ENCODE results near the gene CNOT1.
"Not testable (repeated sequence)": the region's sequence is repeated elsewhere in the genome, so short reads cannot be mapped to it uniquely, and the experiment has no call there.

CNOT1 gene

DNA sequence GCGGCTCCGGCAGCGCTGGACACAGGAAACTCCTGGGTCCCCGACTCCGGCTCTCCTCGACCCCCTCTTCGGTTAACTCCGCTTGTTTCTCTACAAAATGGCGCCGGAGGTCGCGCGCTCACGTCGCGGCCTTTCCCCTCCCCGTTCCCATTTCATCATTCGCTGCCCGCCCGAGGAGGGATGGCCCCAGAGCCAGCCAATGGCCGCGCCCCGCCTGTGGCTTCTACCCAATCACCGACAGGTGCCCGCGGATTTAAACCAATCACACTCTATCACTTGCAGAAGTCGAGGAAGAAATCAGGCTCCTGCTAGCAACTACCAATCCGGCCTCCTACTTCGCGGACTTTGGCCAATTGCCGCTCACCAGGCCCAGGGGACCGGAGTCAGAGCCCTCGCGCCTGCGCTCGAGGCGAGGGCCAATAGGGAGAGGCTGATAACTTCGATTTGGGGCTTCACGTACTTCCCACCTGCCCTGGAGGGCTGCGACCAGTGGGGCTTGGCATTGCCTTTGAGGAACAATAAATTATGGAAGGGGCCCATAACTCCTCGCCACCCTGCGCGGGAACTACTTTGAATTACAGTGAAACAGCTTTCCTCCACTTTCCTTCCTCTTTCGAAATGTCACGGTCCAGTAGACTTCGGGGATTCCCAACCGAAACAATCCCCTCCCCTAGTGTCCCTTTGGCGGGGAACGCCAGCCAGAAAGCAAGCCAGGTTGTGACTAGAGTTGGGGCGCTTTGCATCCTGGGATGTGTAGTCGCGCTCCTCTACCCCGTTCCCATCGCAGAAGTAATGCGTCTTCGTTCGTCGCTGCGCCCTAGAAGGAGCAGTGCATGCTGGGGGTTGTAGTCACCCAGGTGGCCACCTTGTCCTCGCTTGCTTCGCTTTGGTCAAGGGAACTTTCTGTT, at the start of gene CNOT1:
Gene CNOT1 (minus strand): TSS at position 94 of the 908 bp plus-strand sequence. CDS start 30,489 bp downstream, outside the sequence.
- peak; percentile 99 for DNase-seq (ENCODE audit: low spot score)

DNA sequence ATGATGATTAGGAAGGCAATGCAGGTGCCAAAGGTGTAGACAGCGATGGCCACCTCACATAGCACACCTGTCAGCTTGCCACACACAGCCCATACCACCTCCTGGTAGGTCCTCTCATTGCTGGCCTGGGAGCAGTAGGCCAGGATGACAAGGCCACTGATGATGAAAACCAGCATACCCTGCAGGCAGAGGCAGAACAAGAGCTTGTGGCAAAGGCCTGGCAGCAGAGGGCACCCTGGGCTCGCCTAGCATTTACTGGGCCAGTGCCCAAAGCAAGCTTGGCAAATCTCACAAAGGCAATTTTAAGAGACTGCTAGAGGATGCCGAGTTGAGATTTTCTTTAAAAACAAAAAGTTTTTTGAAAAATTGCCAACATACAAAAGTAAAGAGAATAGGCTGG, 49.1 kb upstream of the CNOT1 start:
- DNase-seq (ENCODE audit: low spot score) = no peak

DNA sequence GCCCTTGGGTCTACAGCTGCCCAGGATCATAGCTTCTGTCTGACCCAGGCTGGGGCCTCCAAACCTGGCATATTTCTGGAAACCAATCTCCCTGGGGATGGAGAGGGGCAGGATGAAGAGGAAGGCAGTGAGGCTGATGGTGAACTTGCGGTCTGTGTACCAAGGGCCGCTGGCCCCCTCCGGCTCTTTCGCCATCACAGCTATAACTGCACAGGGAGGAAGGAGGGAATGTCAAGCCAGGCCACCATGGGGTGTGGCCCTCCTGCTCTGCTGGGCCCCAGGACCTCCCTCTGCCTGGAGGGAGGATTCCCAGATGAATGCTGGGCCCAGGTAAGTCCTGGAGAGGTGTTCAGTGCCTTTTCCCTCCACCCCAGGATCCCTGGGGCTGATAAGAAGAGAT, 48.6 kb upstream of the CNOT1 start:
- DNase-seq (ENCODE audit: low spot score) = no peak

DNA sequence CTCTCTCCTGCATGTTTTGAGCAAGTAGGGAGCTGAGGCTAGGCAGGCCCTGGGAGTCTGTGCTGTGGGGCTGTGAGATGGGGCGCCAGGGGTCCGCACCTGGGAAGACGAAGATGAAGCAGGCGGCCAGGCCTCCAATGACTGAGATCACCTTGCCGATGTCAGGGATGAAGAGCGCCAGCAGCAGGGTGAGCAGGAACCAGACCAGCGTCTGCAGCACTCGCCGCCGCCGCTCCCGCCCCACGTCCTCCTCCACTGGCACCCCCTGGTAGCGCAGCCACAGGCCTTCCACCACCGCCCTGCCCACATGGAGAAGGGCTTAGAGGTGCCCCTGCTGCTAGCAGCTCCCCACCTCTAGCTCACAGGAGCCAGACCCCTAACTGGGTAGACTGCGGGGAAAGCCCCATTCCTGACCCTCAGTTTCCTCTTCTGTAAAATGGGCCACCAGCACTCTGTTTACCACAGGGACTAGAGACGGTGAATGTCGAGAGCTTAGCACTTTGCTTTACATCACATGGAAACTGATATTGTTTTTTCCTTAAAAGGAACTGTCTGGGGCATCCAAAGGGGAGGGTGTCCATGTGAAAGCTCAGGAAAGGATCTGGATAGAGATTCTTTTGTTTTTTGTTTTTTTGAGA, 41.4 kb upstream of the CNOT1 start:
- no peak for DNase-seq (ENCODE audit: low spot score)

DNA sequence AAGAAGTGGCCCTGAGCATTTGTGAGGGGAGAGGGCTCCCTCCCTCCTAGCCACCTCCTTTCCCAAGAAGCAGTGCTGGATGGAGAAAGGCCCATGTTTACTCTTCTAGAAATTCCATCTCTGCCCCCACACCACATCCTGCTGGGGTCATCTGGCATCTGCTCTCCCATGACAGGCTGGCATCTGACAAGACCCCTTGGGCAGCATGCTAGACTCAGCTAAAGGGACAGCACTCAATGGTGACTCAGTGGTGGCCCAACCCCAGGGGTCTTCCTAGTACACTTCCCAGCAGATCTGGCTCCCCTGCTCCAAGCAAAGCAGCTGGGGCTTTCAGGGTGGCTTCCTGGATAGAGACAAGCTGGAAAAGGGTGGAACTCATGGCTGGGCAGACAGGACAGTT, 40.6 kb upstream of the CNOT1 start:
- no peak for DNase-seq (ENCODE audit: low spot score)

DNA sequence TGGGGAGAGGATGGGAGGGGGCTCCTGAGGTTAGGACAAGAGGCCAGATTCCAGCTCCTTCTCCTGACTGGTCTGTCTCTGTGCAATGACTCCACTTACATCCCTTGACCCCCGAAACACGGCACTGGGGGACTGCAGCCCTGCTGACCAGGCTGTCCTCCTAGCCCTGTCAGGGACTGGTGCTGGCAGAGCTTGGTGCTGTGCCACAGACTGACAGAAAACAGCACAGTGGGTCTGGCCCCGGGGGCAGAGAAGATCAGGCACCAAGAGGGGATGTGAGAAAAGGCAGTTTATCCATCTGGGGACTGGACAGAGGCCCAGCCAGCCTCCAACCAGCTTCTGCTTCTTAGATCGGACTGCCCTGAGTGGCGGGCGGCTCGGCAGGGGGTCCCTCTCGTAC, 35.6 kb upstream of the CNOT1 start:
- no peak for DNase-seq (ENCODE audit: low spot score)

DNA sequence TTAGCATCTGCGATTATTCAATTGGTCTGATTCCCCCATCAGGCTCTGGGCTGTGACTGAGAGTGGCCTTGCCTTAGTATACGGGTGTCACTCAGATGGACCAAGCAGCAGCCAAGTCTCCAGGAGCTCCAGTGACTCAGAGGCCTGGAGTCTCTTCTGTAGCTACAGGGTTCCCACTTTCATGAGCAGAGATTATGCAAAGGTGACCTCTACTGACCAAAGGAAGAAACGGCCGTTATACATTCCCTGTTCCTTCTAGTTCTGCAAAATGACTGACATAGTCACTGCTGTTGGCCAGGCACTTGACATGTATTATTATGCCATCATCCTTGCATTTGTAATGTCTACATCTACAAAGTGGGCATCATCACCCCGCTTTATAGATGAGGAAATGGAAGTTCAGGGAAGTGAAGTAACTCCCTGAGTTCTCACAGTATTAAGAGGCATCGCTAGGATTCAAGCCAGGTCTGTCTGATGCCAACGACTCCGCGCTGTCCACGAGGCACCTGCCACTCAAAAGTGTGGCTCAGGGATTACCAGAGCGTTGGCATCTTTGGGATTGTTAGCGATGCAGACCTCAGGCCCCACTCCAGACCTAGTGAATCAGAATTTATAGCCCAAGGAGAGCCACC, 31.7 kb upstream of the CNOT1 start:
- DNase-seq (ENCODE audit: low spot score) = peak; percentile 77

DNA sequence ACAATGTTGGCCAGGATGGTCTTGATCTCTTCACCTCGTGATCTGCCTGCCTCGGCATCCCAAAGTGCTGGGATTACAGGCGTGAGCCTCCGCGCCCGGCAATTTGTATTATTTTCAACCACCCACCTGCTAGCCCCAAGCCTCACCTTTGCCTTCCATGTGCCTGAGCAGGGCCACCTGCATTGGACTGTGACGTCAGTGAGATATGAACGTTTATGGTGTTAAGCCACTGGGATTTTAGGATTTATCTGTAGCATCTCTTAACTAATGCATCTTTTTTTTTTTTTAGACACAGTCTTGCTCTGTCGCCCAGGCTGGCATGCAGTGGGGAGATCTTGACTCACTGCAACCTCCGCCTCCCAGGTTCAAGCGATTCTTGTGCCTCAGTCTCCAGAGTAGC, 30.3 kb upstream of the CNOT1 start:
- DNase-seq (ENCODE audit: low spot score) = not testable (repeated sequence)

DNA sequence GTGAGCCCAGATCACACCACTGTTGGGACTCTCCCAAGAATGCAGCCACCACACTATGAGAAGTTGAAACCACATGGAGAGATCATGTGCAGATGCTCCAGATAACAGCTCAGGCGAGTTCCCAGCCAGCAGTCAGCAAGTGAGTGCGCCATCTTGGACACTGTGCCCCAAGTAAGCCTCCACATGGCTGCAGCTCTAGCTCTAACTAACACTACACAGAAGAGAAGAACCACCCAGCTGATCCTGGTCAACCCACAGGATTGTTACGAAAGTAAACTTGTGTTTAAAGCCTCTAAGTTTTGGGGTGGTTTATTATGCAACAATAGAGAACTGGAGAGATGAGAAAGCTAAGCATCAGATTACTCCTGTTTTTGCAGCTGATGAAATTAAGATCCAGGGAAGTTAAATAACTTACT, 29.2 kb upstream of the CNOT1 start:
- DNase-seq (ENCODE audit: low spot score) = no peak

DNA sequence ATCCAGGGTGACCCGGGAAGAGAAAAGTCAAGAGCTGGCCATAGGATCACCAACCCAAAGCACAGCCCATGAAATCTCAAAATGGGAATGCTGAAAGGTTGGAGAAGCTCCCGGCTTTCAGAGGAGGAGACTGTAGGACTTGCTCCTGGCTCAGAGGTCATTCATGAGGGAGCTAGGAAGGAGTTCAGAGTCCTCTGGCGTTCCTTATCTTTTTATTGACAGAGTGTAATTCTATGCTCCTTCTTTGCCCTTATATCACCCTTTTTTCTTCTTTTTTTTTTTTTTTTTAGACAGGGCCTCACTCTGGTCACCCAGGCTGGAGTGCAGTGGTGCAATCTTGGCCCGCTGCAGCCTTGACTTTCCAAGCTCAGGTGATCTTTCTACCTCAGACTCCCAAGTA, 27.3 kb upstream of the CNOT1 start:
- DNase-seq (ENCODE audit: low spot score) = no peak

DNA sequence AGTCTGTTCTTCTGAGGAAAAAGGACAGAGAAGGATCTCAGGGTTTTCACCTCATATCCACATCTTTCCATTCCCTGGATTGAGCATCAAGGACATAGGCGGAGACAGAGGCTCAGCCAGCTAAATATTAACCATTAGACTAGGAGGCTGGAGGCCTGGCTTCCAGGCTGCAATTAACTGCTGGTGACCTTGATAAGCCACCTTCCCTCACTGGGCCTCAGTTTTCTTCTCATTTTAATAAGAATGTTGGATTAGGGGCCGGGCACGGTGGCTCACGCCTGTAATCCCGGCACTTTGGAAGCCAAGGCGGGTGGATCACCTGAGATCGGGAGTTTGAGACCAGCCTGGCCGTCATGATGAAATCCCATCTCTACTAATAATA, 25.6 kb upstream of the CNOT1 start:
- no peak for DNase-seq (ENCODE audit: low spot score)

DNA sequence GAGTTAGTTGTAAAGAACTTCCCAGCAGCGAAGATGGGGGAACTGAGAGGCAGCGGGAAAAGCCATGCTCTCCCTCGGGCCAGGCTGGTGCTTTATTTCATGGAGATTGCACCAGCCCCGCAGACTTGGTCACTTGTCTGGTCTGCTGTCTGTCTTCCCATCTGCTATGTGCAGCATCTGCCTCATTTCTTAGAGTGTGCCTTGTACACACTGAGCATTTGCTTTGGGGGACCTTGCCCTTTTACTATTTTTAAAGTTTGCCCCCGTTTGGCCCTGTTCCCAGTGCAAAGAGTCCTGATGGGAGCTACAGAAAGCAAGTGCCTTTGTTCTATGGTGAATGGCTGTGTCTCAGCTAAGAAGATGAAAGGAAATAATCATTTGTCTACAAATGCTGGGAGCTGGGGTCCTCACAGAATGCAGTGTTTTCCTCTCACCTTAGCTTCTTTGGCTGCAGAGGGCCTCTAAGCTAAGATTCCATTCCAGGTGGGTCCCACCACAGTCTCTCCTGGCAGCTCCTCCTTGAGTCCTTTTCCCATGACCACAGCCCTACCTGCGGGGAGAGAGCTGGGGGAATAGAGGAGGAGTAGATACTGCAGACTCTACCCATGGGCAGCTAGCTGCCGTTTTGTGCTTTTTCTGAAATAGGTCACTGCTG, 25.1 kb upstream of the CNOT1 start:
- DNase-seq (ENCODE audit: low spot score) = no peak

DNA sequence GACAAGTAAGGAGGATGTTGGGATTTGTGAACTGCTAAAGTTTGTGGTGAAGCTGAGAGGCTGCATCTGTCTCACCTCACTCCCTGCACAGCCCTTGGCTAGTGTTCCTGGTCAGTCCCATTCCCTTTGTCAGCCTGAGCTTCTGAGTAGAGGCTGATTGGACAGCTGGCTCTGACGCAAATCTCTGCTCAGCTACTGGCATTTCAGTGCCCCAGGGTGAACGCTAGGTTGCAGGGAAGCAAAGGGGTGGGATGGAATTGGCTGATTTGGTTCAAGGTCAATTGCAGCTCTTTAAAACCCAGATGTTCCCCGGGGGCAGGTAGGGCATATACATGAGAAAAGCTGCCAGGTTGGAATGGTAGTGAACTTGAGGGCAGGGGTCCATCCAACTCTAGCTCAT, 23.1 kb upstream of the CNOT1 start:
- DNase-seq (ENCODE audit: low spot score) = no peak

DNA sequence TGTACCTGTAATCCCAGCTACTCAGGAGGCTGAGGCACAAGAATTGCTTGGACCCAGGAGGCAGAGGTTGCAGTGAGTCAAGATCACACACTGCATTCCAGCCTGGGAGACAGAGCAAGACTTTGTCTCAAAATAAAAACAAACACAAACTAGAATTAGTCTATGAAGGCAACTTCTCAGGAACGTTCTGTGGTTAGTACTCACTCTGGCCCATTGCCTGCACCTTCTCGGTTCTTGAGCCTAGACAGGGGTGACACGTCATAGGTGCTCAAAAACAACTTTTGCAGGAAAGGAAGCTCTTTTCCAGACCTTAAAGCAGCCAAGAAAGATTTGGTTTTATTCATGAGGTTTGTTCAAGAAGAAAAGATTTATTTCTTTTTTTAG, 22.3 kb upstream of the CNOT1 start:
- no peak for DNase-seq (ENCODE audit: low spot score)

DNA sequence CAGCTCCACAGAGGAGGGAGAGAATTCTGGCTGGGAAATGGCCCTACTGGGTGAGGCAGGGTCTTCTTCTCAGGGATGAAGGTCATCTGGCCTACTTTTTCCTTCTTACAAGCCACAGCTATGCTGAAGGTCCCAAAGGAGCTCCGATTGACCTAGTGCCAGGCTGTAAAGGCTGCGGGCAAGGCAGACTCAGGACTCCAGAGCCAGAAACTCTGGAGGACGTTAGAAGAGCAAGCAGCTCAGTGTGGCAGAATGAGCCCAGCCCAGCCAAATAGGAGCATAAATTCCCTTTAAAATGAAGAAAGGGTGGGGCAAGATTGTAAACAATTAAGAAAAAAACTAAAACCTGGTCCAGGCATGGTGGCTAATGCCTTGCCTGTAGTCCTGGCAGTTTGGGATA, 20.1 kb upstream of the CNOT1 start:
- no peak for DNase-seq (ENCODE audit: low spot score)

DNA sequence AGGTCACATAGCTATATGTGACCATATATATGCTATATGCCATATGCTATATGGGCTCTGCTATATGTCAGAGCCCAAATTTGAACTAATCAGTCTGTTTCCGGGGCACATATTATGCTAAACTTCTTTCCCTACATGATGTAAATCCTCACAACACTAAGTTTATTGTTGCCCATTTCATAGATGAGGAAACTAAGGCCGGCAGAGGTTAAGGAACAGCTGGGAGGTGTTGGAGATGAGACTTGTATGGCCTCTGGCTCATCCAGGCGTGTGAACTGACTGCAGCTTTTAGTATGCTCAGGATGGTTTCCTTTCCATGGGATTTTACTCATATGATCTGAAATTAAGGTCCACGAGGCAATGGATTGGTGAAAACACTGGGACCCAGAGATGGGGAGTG, 17.5 kb upstream of the CNOT1 start:
- DNase-seq (ENCODE audit: low spot score) = no peak

DNA sequence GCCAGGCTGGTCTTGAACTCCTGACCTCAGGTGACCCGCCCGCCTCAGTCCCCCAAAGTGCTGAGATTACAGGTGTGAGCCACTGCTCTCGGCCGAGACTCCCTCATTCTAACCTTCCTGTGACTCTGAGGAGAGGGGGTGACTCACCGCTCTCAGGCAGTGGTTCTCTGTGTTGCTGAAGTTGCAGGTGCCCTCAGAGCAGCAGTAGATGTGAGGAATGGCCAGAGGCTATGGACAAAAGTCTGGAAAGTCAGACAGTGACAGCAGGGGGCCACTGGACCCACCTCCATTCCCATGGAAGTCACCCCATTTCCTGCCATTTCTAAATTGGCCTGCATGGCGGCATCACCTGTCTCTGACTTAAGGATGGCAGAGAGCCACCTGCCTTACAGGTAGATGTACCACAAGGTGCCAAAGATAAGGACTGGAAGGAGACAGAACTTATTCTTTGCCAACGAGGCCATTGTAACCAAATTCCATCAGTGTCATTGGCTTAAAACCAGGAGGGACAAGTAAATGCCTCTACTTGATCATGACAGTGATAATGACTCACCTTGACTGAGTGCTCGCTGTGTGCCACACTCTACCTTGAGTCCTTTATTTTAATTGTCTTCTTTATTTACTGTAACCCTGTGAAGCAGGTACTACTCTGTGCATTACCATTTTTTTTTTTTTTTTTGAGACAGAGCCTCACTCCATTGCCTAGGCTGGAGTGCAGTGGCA, 15.3 kb upstream of the CNOT1 start:
- DNase-seq (ENCODE audit: low spot score) = no peak

DNA sequence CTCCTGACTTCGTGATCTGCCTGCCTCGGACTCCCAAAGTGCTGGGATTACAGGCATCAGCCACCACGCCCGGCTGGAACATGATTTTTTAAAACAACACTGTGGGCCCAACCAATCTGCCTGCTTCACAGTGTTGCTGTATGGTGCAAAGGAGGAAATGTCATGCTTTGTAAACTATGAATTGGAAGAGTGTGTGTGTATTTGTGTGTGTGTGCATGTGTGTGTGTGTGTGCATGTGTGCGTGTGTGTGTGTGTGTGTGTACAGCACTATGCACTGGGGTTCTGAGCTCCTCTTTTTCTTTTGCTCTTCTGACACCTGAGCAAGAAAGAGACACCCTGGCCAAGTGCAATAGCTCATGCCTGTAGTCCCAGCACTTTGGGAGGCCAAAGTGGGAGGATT, 14.5 kb upstream of the CNOT1 start:
- DNase-seq (ENCODE audit: low spot score) = no peak

DNA sequence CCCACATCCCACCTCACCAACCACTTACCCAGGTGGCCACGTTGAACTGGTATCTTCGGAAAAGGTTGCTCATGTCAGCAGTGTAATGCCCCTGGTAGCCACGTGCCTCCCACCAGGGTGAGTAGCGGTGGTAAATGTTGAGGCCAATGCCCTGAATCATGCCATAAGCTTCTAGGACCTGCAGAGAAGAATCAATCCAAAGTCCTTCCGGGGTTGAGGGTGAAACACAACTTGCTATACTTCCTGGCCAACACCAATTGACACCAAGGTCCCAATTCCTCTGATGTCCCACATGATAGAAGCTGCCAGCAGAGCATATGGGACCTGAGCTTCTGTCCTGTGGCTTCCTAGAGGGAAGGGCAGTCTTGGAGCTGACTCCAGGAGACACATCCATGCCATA, 11.3 kb upstream of the CNOT1 start:
- no peak for DNase-seq (ENCODE audit: low spot score)

DNA sequence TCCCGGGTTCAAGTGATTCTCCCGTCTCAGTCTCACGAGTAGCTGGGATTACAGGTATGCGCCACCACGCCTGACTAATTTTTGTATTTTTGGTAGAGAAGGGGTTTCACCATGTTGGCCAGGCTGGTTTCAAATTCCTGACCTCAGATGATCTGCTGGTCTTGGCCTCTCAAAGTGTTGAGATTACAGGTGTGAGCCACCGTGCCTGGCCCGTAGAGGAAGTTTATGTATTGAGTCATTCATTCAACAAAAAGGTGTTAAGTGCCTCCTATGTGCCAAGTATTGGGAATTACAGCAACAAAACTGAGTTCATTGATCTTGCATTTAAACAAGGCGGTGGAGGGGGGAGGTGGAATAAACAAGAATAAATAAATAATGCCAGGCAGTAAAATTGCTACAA, 10.2 kb upstream of the CNOT1 start:
- no peak for DNase-seq (ENCODE audit: low spot score)

DNA sequence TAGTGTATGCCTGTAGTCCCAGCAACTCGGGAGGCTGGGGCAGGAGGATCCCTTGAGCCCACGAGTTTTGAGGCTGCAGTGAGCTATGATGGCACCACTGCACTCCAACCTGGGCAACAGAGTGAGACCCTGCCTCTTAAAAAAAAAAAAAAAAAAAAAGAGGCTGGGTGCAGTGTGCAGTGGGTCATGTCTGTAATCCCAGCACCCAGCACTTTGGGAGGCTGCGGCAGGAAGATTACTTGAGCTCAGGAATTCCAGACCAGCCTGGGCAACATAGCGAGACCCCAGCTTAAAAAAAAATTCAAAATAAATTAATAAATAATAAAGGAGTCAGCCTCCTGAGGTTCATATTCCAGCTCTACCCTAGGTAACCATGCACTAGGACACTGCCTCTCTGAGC, 9.6 kb upstream of the CNOT1 start:
- DNase-seq (ENCODE audit: low spot score) = no peak

Measured in NAMALWA (cell line).